SK-N-SH treated with all-trans-retinoic acid at 6 μM for 48 hours (cell line): ENCODE data around the gene LEMD3.

Source experiments
- ATAC-seq: fragments of 200-7000 bp; cut with Tn5 transposase; 3 replicates; pipeline ENCODE4 v1.9.1; 2020; ENCODE audit warnings: mild to moderate bottlenecking, moderate library complexity
- ARNTL ChIP-seq: fragments of 450-650 bp; formaldehyde crosslinking; IDR thresholded peaks from 2 replicates; pipeline ENCODE4 v1.5.0; 2020; ENCODE audit warnings: low read depth, mild to moderate bottlenecking, moderate library complexity, borderline replicate concordance
- BACH2 ChIP-seq: fragments of 250-450 bp; sonication (Bioruptor Pico); IDR thresholded peaks from 2 replicates; pipeline ENCODE4 v1.9.0; 2021; ENCODE audit warnings: mild to moderate bottlenecking, borderline replicate concordance
- CSDC2 ChIP-seq: fragments of 250-450 bp; sonication (Bioruptor Pico); IDR thresholded peaks from 2 replicates; pipeline ENCODE4 v1.5.0; 2020; ENCODE audit warnings: mild to moderate bottlenecking, moderate library complexity
- ESRRG ChIP-seq: fragments of 250-450 bp; sonication (Bioruptor Pico); IDR thresholded peaks from 2 replicates; pipeline ENCODE4 v1.6.1; 2021; ENCODE audit warnings: mild to moderate bottlenecking
- GLIS3 ChIP-seq: fragments of 250-450 bp; sonication (Bioruptor Pico); IDR thresholded peaks from 2 replicates; pipeline ENCODE4 v1.5.0; 2020; ENCODE audit warnings: mild to moderate bottlenecking, moderate library complexity
- ISL1 ChIP-seq: fragments of 250-450 bp; sonication (Bioruptor Pico); IDR thresholded peaks from 2 replicates; pipeline ENCODE4 v2.1.2; 2022; ENCODE audit warnings: mild to moderate bottlenecking, moderate library complexity
- OSR1 ChIP-seq: fragments of 250-450 bp; sonication (Bioruptor Pico); IDR thresholded peaks from 2 replicates; pipeline ENCODE4 v1.8.0; 2022; ENCODE audit warnings: moderate library complexity, mild to moderate bottlenecking, inconsistent platforms
- PPARA ChIP-seq: fragments of 250-450 bp; sonication (Bioruptor Pico); IDR thresholded peaks from 2 replicates; pipeline ENCODE4 v1.5.0; 2020; ENCODE audit warnings: mild to moderate bottlenecking, borderline replicate concordance
- TCF4 ChIP-seq: fragments of 250-450 bp; sonication (Bioruptor Pico); IDR thresholded peaks from 2 replicates; pipeline ENCODE4 v1.8.0; 2021; ENCODE audit warnings: mild to moderate bottlenecking, moderate library complexity, borderline replicate concordance
- TOX ChIP-seq: fragments of 250-450 bp; sonication (Bioruptor Pico); IDR thresholded peaks from 2 replicates; pipeline ENCODE4 v1.8.0; 2021; ENCODE audit warnings: mild to moderate bottlenecking, moderate library complexity, borderline replicate concordance
- ZC3H10 ChIP-seq: fragments of 250-450 bp; sonication (Bioruptor Pico); IDR thresholded peaks from 2 replicates; pipeline ENCODE4 v1.5.1; 2021; ENCODE audit warnings: mild to moderate bottlenecking, moderate library complexity
- ZFP3 ChIP-seq: fragments of 250-450 bp; sonication (Bioruptor Pico); IDR thresholded peaks from 2 replicates; pipeline ENCODE4 v1.5.0; 2020; ENCODE audit warnings: mild to moderate bottlenecking, moderate library complexity
- ZNF565 ChIP-seq: fragments of 450-650 bp; formaldehyde crosslinking; conservative IDR thresholded peaks from 2 replicates; pipeline ENCODE4 v1.5.0; 2020; ENCODE audit warnings: low read depth, mild to moderate bottlenecking, moderate library complexity
- ZNF70 ChIP-seq: fragments of 450-650 bp; formaldehyde crosslinking; IDR thresholded peaks from 2 replicates; pipeline ENCODE4 v1.5.0; 2020; ENCODE audit warnings: mild to moderate bottlenecking, moderate library complexity
- ZNF8 ChIP-seq: fragments of 450-650 bp; formaldehyde crosslinking; IDR thresholded peaks from 2 replicates; pipeline ENCODE4 v1.5.0; 2020; ENCODE audit warnings: mild to moderate bottlenecking, moderate library complexity
- TF ChIP-seq, protein P1 (sequence below): fragments of 250-450 bp; sonication (Bioruptor Pico); IDR thresholded peaks from 2 replicates; pipeline ENCODE4 v1.8.0; 2020; ENCODE audit warnings: mild to moderate bottlenecking, moderate library complexity, borderline replicate concordance
- TF ChIP-seq, protein P2 (sequence below): fragments of 250-450 bp; sonication (Bioruptor Pico); IDR thresholded peaks from 2 replicates; pipeline ENCODE4 v1.5.0; 2020; ENCODE audit warnings: mild to moderate bottlenecking, moderate library complexity
- TF ChIP-seq, protein P3 (sequence below): fragments of 250-450 bp; sonication (Bioruptor Pico); IDR thresholded peaks from 2 replicates; pipeline ENCODE4 v1.8.0; 2021; ENCODE audit warnings: low read depth, mild to moderate bottlenecking, moderate library complexity, borderline replicate concordance
- TF ChIP-seq, protein P4 (sequence below): fragments of 250-450 bp; sonication (Bioruptor Pico); IDR thresholded peaks from 2 replicates; pipeline ENCODE4 v1.5.1; 2020; ENCODE audit warnings: low read depth, mild to moderate bottlenecking, moderate library complexity
- TF ChIP-seq, protein P5 (sequence below): fragments of 250-450 bp; sonication (Bioruptor Pico); IDR thresholded peaks from 2 replicates; pipeline ENCODE4 v1.5.1; 2021; ENCODE audit warnings: mild to moderate bottlenecking, moderate library complexity

The LEMD3 gene

DNA sequence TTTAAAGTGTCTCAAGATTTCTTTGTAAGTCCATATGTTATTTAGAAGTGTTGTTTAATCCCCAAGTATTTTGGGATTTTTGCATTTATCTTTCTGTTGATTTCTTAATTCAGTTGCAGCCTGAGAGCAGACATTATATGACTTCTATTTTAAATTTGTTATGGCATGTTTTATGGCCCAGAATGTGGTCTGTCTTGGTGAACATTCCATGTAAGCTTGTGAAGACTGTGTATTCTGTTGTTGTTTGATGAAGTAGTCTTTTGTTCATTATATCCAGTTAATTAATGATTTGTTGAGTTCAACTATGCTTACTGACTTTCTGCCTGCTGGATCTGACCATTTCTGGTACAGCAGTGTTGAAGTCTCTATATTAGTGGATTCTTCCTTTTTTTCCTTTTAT, 34.0 kb downstream of the LEMD3 start (continued):
- no peak for TF ChIP-seq BACH2 (CRISPR knock-in tag)

DNA sequence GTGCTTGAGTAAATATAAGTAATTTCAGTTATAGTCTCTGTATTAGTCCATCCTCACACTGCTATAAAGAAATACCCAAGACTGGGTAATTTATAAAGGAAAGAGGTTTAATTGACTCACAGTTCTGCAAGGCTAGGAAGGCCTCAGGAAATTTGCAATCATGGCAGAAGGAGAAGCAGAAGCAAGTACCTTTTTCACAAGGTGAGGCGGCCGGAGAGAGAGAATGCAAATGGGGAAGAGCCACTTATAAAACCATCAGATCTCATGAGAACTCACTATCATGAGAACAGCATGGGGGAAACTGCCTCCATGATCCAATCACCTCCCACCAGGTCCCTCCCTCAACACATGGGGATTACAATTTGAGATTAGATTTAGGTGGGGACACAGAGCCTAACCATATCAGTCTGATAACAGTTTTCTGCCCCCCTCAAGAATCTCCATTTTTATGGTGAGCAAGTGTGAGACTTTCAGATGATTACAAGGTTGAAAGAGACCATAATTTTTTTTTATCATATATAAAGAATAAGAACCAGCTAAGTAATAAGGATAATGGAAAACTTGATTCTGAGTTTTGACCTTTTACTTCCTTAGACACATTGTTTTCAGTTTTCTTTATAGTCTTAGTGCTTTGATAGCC, 35.6 kb downstream of the LEMD3 start:
- TF ChIP-seq, protein P1, sequence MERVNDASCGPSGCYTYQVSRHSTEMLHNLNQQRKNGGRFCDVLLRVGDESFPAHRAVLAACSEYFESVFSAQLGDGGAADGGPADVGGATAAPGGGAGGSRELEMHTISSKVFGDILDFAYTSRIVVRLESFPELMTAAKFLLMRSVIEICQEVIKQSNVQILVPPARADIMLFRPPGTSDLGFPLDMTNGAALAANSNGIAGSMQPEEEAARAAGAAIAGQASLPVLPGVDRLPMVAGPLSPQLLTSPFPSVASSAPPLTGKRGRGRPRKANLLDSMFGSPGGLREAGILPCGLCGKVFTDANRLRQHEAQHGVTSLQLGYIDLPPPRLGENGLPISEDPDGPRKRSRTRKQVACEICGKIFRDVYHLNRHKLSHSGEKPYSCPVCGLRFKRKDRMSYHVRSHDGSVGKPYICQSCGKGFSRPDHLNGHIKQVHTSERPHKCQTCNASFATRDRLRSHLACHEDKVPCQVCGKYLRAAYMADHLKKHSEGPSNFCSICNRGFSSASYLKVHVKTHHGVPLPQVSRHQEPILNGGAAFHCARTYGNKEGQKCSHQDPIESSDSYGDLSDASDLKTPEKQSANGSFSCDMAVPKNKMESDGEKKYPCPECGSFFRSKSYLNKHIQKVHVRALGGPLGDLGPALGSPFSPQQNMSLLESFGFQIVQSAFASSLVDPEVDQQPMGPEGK (CRISPR knock-in tag) = no peak
- TF ChIP-seq CSDC2 (CRISPR knock-in tag) (no peak), ZFP3 (no peak), ARNTL (CRISPR knock-in tag) (no peak), BACH2 (CRISPR knock-in tag) (no peak), ZNF70 (CRISPR knock-in tag) (no peak), PPARA (CRISPR knock-in tag) (no peak), ISL1 (CRISPR knock-in tag) (no peak), TOX (CRISPR knock-in tag) (no peak)
- TF ChIP-seq, protein P2, sequence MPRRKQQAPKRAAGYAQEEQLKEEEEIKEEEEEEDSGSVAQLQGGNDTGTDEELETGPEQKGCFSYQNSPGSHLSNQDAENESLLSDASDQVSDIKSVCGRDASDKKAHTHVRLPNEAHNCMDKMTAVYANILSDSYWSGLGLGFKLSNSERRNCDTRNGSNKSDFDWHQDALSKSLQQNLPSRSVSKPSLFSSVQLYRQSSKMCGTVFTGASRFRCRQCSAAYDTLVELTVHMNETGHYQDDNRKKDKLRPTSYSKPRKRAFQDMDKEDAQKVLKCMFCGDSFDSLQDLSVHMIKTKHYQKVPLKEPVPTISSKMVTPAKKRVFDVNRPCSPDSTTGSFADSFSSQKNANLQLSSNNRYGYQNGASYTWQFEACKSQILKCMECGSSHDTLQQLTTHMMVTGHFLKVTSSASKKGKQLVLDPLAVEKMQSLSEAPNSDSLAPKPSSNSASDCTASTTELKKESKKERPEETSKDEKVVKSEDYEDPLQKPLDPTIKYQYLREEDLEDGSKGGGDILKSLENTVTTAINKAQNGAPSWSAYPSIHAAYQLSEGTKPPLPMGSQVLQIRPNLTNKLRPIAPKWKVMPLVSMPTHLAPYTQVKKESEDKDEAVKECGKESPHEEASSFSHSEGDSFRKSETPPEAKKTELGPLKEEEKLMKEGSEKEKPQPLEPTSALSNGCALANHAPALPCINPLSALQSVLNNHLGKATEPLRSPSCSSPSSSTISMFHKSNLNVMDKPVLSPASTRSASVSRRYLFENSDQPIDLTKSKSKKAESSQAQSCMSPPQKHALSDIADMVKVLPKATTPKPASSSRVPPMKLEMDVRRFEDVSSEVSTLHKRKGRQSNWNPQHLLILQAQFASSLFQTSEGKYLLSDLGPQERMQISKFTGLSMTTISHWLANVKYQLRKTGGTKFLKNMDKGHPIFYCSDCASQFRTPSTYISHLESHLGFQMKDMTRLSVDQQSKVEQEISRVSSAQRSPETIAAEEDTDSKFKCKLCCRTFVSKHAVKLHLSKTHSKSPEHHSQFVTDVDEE (CRISPR knock-in tag) = no peak
- TF ChIP-seq, protein P3, sequence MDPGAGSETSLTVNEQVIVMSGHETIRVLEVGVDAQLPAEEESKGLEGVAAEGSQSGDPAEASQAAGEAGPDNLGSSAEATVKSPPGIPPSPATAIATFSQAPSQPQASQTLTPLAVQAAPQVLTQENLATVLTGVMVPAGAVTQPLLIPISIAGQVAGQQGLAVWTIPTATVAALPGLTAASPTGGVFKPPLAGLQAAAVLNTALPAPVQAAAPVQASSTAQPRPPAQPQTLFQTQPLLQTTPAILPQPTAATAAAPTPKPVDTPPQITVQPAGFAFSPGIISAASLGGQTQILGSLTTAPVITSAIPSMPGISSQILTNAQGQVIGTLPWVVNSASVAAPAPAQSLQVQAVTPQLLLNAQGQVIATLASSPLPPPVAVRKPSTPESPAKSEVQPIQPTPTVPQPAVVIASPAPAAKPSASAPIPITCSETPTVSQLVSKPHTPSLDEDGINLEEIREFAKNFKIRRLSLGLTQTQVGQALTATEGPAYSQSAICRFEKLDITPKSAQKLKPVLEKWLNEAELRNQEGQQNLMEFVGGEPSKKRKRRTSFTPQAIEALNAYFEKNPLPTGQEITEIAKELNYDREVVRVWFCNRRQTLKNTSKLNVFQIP = no peak
- ATAC-seq = no peak

DNA sequence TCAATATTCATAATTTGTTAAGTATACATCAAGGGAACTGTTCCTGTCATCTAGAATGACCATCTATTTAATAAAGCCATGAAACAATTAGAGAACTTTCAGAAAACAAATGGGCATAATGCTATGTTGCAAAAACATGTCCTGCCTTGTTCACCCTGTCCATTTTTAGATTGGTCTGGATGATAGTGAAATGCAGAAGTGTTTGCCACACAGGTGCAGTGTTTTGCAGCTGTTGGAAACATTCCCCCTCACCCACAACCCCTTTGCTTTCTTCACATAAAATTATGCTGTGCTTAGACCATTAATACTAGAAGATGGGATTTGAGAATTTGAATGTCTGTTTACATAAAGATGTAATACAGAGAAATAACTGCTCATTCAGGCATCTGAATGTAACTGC, 36.5 kb downstream of the LEMD3 start:
- no peak for TF ChIP-seq ZNF70 (CRISPR knock-in tag)
- TF ChIP-seq, protein P1 (CRISPR knock-in tag) = no peak
- TF ChIP-seq ARNTL (CRISPR knock-in tag) = no peak
- TF ChIP-seq, protein P4, sequence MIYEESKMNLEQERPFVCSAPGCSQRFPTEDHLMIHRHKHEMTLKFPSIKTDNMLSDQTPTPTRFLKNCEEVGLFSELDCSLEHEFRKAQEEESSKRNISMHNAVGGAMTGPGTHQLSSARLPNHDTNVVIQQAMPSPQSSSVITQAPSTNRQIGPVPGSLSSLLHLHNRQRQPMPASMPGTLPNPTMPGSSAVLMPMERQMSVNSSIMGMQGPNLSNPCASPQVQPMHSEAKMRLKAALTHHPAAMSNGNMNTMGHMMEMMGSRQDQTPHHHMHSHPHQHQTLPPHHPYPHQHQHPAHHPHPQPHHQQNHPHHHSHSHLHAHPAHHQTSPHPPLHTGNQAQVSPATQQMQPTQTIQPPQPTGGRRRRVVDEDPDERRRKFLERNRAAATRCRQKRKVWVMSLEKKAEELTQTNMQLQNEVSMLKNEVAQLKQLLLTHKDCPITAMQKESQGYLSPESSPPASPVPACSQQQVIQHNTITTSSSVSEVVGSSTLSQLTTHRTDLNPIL (CRISPR knock-in tag) = no peak
- TF ChIP-seq, protein P3 = no peak
- no peak for TF ChIP-seq ESRRG
- TF ChIP-seq GLIS3 (CRISPR knock-in tag) = no peak
- TF ChIP-seq TCF4 (CRISPR knock-in tag) = no peak
- TF ChIP-seq ZC3H10 = no peak
- TF ChIP-seq ISL1 (CRISPR knock-in tag) = no peak
- TF ChIP-seq ZNF565 (CRISPR knock-in tag) = no peak
- TF ChIP-seq ZNF8 (CRISPR knock-in tag) = no peak
- no peak for TF ChIP-seq ZFP3
- TF ChIP-seq PPARA (CRISPR knock-in tag) = no peak
- TF ChIP-seq, protein P2 (CRISPR knock-in tag) = no peak
- TF ChIP-seq, protein P5, sequence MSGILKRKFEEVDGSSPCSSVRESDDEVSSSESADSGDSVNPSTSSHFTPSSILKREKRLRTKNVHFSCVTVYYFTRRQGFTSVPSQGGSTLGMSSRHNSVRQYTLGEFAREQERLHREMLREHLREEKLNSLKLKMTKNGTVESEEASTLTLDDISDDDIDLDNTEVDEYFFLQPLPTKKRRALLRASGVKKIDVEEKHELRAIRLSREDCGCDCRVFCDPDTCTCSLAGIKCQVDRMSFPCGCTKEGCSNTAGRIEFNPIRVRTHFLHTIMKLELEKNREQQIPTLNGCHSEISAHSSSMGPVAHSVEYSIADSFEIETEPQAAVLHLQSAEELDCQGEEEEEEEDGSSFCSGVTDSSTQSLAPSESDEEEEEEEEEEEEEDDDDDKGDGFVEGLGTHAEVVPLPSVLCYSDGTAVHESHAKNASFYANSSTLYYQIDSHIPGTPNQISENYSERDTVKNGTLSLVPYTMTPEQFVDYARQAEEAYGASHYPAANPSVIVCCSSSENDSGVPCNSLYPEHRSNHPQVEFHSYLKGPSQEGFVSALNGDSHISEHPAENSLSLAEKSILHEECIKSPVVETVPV (CRISPR knock-in tag) = no peak
- no peak for TF ChIP-seq CSDC2 (CRISPR knock-in tag)
- no peak for TF ChIP-seq OSR1 (CRISPR knock-in tag)
- TF ChIP-seq TOX (CRISPR knock-in tag) = no peak
- no peak for ATAC-seq
